Measurements from ENCODE around the gene ABCC8. TPM values are rescaled to one million over a fixed set of nuclear protein-coding genes. Genes with fewer than 3 reads are reported as not detected.
A peak's percentile ranks its signal among the peaks of the same experiment; 100 is the strongest.

Gene ABCC8
- total and polyA plus RNA-seq, 2 experiments from 2014 or later, result 2.0 to 3.4 TPM

GRCh38 chr11:17471501-17471900 is 5.1 kb downstream of the ABCC8 start:
- TF ChIP-seq STAT1 (IDR thresholded peaks at IDR 0.05; ENCODE audit: unreplicated experiment) (no peak), EZH2phosphoT487 (IDR thresholded peaks at IDR 0.05; ENCODE audit: unreplicated experiment) (no peak), ZNF462 (CRISPR knock-in tag; IDR thresholded peaks at IDR 0.05) (no peak), JUNB (IDR thresholded peaks at IDR 0.05; ENCODE audit: unreplicated experiment) (no peak), CTCF (conservative IDR thresholded peaks at IDR 0.05; ENCODE audit: low read depth in 2 of 2) (peak in 1 of 2 experiments; percentile 28; a peak in 2 of 4 replicates)
- Histone ChIP-seq H3K27ac (ENCODE audit: low read depth) (no peak overlapping the region), H4K20me1 (replicated peaks; ENCODE audit: insufficient read depth) (no peaks in the 10 kb centered on the region), H3K36me3 (ENCODE audit: insufficient read depth) (no peaks in the 10 kb centered on the region), H3K4me3 (no peak overlapping the region), H3K27me3 (ENCODE audit: insufficient read depth) (peaks cover 31% of the 10 kb centered on the region), H3F3A (replicated peaks; ENCODE audit: low read depth) (no peaks in the 10 kb centered on the region), H3K4me2 (no peak overlapping the region), H3K4me1 (ENCODE audit: insufficient read depth) (peaks cover 13% of the 10 kb centered on the region; the same call in 1 of the 2 replicates), H2AFZ (no peak overlapping the region), H3K79me2 (replicated peaks; ENCODE audit: insufficient read depth) (no peaks in the 10 kb centered on the region), H3K9me2 (ENCODE audit: insufficient read depth) (no peaks in the 10 kb centered on the region)
- Mint-ChIP-seq H3K4me3 (no peak overlapping the region), H3K27ac (no peak overlapping the region), H3K36me3 (ENCODE audit: low read depth) (no peaks in the 10 kb centered on the region), H3K9me3 (no peaks in the 10 kb centered on the region; the same call in 2 of the 3 replicates), H3K27me3 (ENCODE audit: insufficient read depth, low read depth, poor library complexity) (peaks cover 35% of the 10 kb centered on the region), H3K4me1 (peaks cover 20% of the 10 kb centered on the region)
- no peak for ATAC-seq
- DNase-seq (ENCODE audit: low spot score), result no peak
